Peyer's patch (tissue), 4 donors: Measurements from ENCODE around the gene NDUFA9. TPM values are rescaled to one million over a fixed set of nuclear protein-coding genes. Genes with fewer than 3 reads are reported as not detected.

Source experiments
- DNase-seq, 3 donors: peaks; one replicate each; pipeline ENCODE4 v3.0.0-alpha.2; 2017 to 2019
- H3K27ac ChIP-seq, 4 donors: fragments of 200-600 bp; sonication (generic); one replicate each; pipeline ENCODE4 v1.5.1; 2016 to 2019
- H3K27me3 ChIP-seq, 2 donors: fragments of 200-600 bp; sonication (generic); one replicate each; pipeline ENCODE4 v1.5.1; 2019
- H3K36me3 ChIP-seq, 3 donors: fragments of 200-600 bp; sonication (generic); one replicate each; pipeline ENCODE4 v1.5.1; 2016 to 2019
- H3K4me1 ChIP-seq, 4 donors: fragments of 200-600 bp; sonication (generic); one replicate each; pipeline ENCODE4 v1.5.1; 2016 to 2019
- H3K4me3 ChIP-seq, 4 donors: fragments of 200-600 bp; sonication (generic); 1 replicate in 3 of 4; 2 replicates in 1 of 4; pipeline ENCODE4 v1.5.1; 2016 to 2019; ENCODE audit warnings: mild to moderate bottlenecking in 1 of 4
- H3K9me3 ChIP-seq, 4 donors: fragments of 200-600 bp; sonication (generic); one replicate each; pipeline ENCODE4 v1.5.1; 2016 to 2019; ENCODE audit warnings: mild to moderate bottlenecking in 1 of 4
- CTCF ChIP-seq, 6 experiments: fragments of 450-650 bp in 4 of 6; fragments of 200-600 bp in 2 of 6; sonication (generic) in 1 of 6; IDR thresholded peaks; one replicate each; pipeline ENCODE4 v1.5.1; 2017 to 2019; ENCODE audit warnings: antibody characterized with exemption in 6 of 6, mild to moderate bottlenecking in 3 of 6, moderate library complexity in 1 of 6
- POLR2A ChIP-seq, 2 donors: fragments of 450-650 bp; IDR thresholded peaks; one replicate each; pipeline ENCODE4 v1.5.1; 2017; ENCODE audit warnings: antibody characterized with exemption in 2 of 2, mild to moderate bottlenecking in 2 of 2, moderate library complexity in 2 of 2
- total RNA-seq, 4 donors: library from RNA; depleted of rRNA; stranded (reverse); fragments of >200 nt; gene quantifications; one replicate each; pipeline ENCODE4 v1.1.0, GENCODE V29; 2016

The NDUFA9 gene
- total RNA-seq, 4 donors from 2014 or later: 20.6 to 52.7 (median 34.0) TPM

DNA sequence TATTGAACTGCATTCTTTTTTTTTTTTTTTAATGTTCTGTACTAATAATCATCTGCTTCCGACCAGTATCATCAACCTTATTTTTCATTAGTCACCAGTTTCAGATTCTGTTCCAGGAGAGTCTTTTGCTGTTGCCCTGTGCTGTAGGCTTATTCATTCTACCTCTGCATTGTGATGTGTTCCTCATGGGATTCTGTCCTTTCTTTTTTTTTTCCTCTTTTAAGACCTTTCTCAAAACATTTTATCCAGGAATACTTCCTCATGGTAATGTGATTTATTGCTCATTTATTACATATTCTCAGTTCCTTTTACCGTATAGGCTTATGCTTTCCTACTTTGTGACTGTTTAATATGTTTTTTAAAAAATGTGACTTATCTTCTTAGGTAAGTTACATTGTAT, 4.8 kb downstream of the NDUFA9 start:
- Histone ChIP-seq H3K4me3 (no peak overlapping the region), H3K9me3 (no peaks in the 10 kb centered on the region), H3K4me1 (peaks cover 0 to 14% (median 8%) of the 10 kb centered on the region in 4 donors), H3K27me3 (no peaks in the 10 kb centered on the region), H3K27ac (no peak overlapping the region), H3K36me3 (peaks cover 0 to 47% (median 0%) of the 10 kb centered on the region in 3 donors)
- no peak for DNase-seq
- TF ChIP-seq POLR2A (IDR thresholded peaks at IDR 0.05) (no peak), CTCF (IDR thresholded peaks at IDR 0.05) (no peak)

- Histone ChIP-seq H3K9me3 (no peaks in the 10 kb centered on the region), H3K27me3 (no peaks in the 10 kb centered on the region), H3K36me3 (peaks cover 0 to 98% (median 0%) of the 10 kb centered on the region in 3 donors), H3K4me3 (no peak overlapping the region), H3K4me1 (no peaks in the 10 kb centered on the region), H3K27ac (no peak overlapping the region)
- DNase-seq: no peak
- TF ChIP-seq CTCF (IDR thresholded peaks at IDR 0.05): no peak
- TF ChIP-seq POLR2A (IDR thresholded peaks at IDR 0.05): no peak
Observed at GRCh38 chr12:4663971-4664505, 15.1 kb downstream of the NDUFA9 start.

DNA sequence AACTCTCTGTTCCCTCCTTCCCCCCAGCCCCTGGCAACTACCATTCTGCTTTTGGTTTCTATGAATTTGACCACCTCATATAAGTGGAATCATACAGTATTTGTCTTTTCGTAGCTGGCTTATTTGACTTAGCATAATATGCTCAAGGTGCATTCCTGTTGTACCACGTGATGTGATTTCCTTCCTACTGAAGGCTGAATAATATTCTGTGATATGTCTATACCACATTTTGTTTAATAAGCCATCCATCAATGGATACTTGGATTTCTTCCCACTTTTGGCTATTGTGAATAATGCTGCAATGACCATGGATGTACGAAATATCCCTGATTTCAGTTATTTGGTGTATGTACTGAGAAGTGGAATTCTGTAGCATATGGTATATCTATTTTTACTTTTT, 16.3 kb downstream of the NDUFA9 start:
- Histone ChIP-seq H3K4me1 (no peaks in the 10 kb centered on the region), H3K36me3 (peaks cover 0 to 98% (median 0%) of the 10 kb centered on the region in 3 donors), H3K27ac (no peak overlapping the region), H3K27me3 (no peaks in the 10 kb centered on the region), H3K4me3 (no peak overlapping the region), H3K9me3 (no peaks in the 10 kb centered on the region)
- TF ChIP-seq POLR2A (IDR thresholded peaks at IDR 0.05) (no peak), CTCF (IDR thresholded peaks at IDR 0.05) (no peak)
- DNase-seq: no peak

DNA sequence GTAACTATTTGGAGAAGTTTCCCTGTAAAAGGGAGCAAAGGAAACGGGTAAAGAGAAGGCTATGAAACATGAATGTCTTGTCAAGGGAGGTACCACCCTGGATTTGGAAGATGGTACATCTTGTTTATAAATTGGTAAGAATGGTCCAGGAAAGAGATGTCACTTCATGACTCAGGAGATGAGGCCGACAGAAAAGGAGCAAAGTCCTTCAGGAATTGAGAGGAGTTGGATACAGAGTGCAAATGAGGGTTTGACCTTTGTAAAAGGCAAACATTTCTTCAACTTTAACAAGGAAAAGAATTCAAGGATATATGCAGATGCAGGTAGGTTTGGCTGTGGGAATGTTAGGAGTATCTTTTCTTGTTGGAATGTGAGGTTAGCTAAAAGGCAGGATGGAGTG, 30.8 kb downstream of the NDUFA9 start:
- peaks cover 0 to 28% (median 0%) of the 10 kb centered on the region in 3 donors for H3K36me3 ChIP-seq
- no peak for DNase-seq
- H3K4me1 ChIP-seq: no peaks in the 10 kb centered on the region
- TF ChIP-seq POLR2A (IDR thresholded peaks at IDR 0.05): no peak
- no peak for TF ChIP-seq CTCF (IDR thresholded peaks at IDR 0.05)
- H3K27me3 ChIP-seq: no peaks in the 10 kb centered on the region
- H3K27ac ChIP-seq: no peak overlapping the region
- no peaks in the 10 kb centered on the region for H3K9me3 ChIP-seq
- no peak overlapping the region for H3K4me3 ChIP-seq

- H3K27me3 ChIP-seq: no peaks in the 10 kb centered on the region
Observed at GRCh38 chr12:4681732-4682131, 32.8 kb downstream of the NDUFA9 start.

More at GRCh38 chr12:4681732-4682131, 32.8 kb downstream of the NDUFA9 start:
- H3K36me3 ChIP-seq: peaks cover 0 to 48% (median 0%) of the 10 kb centered on the region in 3 donors
- no peak overlapping the region for H3K4me3 ChIP-seq
- no peak for TF ChIP-seq CTCF (IDR thresholded peaks at IDR 0.05)
- TF ChIP-seq POLR2A (IDR thresholded peaks at IDR 0.05): no peak
- H3K27ac ChIP-seq: no peak overlapping the region
- no peaks in the 10 kb centered on the region for H3K9me3 ChIP-seq
- no peaks in the 10 kb centered on the region for H3K4me1 ChIP-seq
- no peak for DNase-seq
